Anterior cingulate cortex (tissue), 58 donors: ENCODE measurements around the gene LATS2.

Source experiments
- DNase-seq, 58 donors: peaks; one replicate each; lab custom pipeline; 2025; lab: John Stamatoyannopoulos, UW

LATS2 gene

DNA sequence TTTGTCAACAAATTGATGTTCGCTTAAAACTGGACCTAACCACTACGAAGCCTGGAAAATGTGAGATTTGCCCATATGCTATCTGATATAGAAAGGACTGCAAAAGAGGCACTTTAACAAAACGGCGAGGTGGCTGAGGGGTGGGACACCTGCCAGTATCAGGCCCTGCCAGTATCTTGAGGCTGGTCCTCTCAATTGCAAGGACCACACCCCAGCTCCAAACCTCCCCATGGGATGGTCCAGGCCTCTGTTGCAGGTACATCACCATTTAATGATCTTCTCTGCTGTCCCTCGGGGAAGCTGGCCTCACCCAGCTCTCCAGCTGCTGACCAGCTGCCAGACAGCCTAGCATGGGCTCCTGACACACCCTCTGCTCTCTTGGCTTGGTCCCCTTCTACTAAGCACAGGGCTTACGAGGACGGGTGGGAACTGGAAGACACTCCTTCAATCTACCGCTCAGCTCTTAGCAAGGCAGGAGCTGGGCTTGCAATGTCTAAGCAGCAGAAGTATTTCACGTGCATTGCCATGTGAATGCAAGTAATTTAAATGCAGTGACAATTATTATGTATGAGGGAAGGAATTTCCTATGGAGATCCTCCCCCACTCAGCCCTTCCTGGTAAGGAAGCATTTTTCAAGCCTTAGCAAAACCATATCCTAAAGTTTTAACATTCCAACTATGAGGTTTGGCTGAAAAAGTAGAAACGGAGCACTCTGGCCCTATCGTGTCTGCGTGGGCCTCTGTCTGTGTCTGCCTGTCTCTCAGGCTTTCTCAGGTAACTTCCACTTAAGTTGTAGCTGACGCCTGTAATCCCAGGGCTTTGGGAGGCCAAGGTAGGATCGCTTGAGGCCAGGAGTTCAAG lies 63.9 kb downstream of the LATS2 start:
- DNase-seq: no peak

DNA sequence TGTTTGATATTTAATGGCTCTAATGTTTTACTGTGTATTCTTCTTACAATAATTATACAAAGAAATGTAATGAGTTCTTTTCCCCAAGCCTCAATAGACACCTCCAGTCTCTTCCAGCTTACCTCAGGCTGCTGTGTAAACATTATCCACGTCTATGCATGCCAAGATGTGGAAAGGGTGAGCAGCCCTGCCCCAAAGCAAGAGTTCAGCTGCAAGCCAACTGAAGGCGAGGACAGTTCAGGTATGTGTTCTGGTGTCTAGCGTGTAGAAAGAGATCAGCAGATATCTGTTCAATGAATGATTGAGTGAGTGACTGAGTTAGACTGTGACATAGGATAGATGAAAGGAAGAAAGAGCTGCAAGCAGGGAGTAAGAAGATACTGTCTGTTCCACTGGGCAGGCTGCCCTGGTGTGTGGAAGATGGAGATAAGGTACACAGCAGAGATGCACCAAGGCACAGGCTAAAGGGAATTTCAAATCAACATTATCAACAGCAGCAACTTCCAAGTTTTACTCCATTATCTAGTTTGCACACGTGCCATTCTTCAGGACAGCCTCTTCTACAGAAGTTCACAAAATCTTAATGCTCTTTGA lies 66.0 kb downstream of the LATS2 start:
- DNase-seq: no peak

GRCh38 chr13:20994441-20994821 lies 67.0 kb downstream of the LATS2 start:
- DNase-seq: no peak

- no peak for DNase-seq
These were observed 67.5 kb downstream of the LATS2 start for GRCh38 chr13:20993661-20994440.

- no peak for DNase-seq
These were observed 68.2 kb downstream of the LATS2 start for GRCh38 chr13:20993211-20993610.

DNA sequence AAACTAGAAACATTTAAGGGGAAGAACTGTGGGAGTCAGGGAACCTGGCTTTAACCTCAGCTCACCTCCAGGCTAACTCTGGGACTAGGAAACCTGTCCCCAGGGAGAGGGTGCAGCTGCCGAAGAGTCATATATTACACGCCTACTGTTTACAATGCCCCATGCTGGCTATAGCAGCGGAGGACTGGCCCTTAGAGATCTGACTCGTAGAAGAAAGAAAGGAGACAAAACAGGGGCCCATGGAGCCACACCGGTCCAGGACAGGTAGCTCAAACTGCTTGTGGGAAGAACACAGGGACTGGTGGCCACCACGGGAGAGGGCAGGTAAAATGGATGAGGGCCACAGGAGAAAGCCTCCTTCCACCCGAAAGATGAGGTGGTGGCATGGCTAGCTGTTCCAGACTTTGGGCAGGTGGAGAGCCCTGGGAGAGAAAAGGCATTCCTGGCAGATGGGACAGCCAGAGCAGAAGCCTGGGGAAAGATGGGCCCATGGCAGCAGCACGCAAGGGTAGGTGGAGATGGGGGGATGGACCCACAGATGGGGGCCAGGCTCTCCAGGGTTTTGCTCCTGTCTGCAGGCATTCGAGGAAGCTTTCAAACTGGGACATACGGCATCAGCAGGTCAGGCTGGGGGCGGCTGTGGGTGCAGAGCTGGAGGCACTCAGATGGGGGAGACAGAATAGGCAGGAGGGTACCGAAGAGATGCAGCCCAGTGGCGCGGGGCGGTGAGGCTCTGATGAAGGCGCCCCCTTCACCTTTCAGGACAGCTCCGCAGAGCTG lies 69.5 kb downstream of the LATS2 start:
- DNase-seq: no peak

DNA sequence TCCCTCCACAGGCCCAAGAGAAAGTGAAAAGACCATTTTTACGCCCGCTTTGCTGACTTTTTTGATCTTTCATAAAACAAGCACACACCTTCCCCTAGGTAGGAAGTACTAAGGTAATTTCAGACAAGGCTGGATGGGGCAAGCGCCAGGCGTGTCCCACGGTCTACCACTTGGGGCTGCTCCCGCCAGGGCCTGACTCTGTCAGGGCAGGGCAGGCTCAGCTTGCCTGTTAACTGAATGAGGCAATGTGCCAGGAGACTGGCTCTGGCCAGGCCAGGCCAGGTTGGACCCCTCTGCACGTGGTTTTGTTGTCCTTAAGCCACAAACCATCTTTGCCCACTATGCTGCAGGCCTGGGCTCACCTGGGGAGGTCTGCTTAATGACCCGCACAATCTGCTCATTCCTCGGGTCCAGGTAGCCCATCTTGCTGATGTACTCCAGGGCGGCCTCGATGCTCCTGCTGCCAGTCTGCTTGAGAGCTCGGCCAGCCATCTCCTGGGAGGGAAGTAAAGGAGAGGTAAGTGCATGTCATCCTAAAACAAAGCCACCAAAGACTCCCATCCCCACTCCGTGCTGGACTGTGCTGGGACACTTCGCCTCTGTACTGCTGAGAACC lies 70.4 kb downstream of the LATS2 start:
- DNase-seq: no peak

- DNase-seq: no peak
These were observed 71.6 kb downstream of the LATS2 start for GRCh38 chr13:20989656-20990321.

GRCh38 chr13:20988909-20989655 lies 72.3 kb downstream of the LATS2 start:
- DNase-seq: no peak

DNA sequence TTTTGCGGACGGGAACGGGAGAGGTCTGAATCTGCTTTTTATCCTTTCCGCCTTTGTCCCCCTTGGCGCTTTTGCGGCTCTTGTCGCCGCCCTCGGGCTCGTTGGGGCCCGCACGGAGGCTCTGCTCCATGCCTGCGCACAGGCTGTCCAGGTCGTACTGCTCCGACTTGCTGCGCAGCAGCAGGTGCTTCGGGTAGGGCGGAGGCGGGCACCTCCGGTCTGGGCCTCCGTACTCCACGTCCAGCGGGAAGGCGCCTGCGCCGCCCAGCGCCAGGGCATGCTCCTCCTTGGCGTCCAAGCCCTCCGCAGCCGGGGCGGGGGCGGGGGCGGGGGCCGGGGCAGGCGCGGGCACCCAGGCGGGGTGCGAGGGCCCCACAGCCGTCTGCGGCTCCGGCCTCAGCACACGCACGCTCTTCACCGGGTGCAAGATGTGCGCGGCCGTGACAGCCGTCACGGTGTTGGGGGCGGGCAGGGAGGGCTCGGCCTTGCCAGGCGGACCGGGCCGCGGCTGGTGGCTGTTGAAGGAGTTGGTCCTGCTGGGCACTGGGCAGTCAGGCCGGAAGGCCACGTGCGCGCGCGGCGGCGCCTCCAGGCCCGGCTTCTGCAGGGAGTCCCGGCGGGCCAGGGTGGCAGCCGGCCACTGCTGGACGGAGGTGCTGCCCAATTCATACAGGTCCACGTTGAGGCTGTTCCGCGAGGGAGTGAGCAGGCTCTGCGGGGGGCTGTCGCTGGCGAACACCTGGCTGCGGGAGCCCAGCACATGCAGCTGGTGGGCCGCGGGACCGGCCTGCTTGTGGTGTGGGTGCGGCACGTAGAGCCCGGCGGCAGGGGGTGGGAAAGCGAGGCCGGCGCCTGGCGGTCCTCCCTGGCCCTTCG lies 73.1 kb downstream of the LATS2 start:
- no peak for DNase-seq

DNA sequence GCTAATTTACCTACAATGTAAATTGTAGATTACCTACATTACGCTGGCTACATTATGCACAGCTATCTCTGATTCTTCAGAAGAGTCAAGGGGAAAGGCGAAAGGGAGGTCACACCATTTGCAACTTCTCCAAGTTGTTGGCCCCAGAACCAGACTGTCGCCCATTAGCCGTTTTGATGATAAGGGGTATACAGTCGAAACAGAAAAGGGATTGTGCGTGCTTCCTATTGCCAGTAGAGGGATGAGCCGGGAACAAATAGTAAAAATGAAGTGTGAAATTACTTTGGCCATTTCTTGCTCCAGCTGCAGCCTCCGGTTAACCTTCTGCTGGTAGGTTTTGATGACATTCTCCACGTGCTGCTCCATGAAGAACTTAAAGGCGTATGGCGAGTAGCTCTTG lies 73.8 kb downstream of the LATS2 start:
- DNase-seq: no peak

- no peak for DNase-seq
These were observed 76.5 kb downstream of the LATS2 start for GRCh38 chr13:20984879-20985278.

GRCh38 chr13:20983386-20983785 lies 78.0 kb downstream of the LATS2 start:
- no peak for DNase-seq

DNA sequence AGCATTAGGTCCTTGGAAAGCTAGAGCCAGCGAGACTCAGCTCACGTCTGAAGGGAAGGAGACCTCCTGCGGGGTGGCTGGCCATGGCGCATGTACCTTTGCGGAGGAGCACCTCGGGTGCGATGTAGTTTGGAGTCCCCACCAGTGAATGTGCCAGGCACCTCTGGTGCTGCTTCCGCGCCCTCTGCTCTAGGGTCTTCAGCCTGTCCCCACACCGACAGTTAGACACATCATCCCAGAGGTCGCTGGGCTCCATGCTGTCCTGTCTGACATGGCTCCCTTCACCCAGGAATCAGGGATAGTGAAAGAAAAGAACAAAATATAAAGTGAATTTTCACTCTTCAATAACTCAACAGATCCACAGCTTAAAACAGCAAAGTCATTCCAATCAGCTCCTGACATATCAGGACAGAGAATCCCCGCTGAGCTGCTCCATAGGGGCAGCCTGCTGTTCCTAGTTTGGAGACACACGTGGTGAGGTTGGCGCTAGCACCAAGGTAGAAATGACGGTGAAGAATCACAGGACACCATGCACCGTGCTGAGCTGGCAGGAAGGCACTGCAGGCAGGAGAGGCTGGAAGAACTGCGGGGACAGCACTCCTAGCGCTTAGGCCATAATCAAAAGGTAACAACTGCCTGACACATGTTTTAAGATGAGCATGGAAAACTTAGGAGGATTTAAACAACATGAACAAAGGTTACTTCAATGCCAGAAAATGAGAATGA lies 79.9 kb downstream of the LATS2 start:
- no peak for DNase-seq

DNA sequence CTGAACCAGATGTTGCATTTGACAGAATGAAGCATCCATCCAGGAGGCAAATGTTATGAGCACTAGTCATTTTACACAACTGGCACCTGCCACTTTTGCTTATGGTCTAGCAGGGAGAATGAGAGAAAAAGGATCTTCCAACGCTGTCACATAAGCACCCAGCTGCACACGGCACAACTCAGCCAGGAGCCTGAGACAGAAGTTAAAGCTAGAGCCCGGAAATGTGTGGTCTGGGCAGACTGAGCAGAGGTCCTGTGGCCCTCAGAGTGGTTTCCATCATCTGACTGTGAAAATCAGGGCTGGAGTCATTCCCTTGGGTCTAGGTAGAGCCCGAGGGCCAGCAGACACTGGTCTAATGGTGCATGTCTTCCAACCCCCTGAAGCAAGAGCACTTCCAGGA lies 80.5 kb downstream of the LATS2 start:
- DNase-seq: no peak

DNA sequence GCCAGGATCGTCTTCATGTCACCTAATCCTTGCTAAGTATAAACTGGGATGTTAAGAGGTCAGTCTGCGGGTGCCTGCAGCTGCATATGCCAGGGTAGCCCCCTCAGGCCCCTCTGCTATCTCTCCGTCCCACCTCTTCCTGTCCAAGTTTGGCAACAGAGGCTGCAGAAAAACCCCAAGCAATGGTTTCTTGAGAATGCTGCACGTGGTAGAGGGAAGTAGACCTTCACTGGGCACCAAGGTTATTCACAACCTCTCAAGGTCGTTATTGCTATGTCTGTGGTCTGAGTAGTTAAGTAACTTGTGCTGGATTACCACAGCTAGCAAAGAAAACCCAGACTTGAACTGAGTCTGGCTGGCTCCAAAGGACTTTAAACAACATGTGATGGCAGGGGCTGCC lies 81.0 kb downstream of the LATS2 start:
- DNase-seq: no peak

DNA sequence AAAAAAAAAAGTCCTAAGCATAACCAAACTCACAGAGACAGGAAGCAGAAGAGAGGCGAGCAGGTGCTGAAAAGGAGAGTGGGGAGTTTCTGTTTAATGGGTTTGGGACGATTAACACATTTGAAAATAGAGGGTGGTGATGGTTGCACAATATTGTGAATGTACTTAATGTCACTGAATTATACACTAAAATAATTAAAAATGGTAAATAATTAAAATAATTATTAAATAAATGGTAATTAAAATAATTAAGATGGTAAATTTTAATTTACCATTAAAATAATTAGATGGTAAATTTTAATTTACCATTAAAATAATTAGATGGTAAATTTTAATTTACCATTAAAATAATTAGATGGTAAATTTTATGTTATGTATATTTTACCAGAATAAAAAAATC lies 84.0 kb downstream of the LATS2 start:
- no peak for DNase-seq
